HepG2 (cell line): ENCODE data around the gene ARMH2.

Source experiments
- NPAS2 ChIP-seq: sonication (generic); formaldehyde crosslinking; IDR thresholded peaks from 2 replicates; pipeline ENCODE4 v1.8.0; 2022; ENCODE audit warnings: mild to moderate bottlenecking, missing genetic modification reagents, borderline replicate concordance
- POLR2AphosphoS5 ChIP-seq: IDR thresholded peaks from 2 replicates; pipeline ENCODE4 v1.6.1; 2012; ENCODE audit warnings: low read depth, low read length
- UBTF ChIP-seq: sonication (generic); formaldehyde crosslinking; IDR thresholded peaks from 2 replicates; pipeline ENCODE4 v1.4.0; 2020; ENCODE audit warnings: mild to moderate bottlenecking, missing genetic modification reagents
- ZNF235 ChIP-seq: sonication (generic); formaldehyde crosslinking; IDR thresholded peaks from 2 replicates; pipeline ENCODE4 v1.8.1; 2023; ENCODE audit warnings: mild to moderate bottlenecking, missing genetic modification reagents, borderline replicate concordance
- ZNF788 ChIP-seq: sonication (generic); formaldehyde crosslinking; IDR thresholded peaks from 2 replicates; pipeline ENCODE4 v1.5.0; 2020; ENCODE audit warnings: mild to moderate bottlenecking, missing genetic modification reagents, borderline replicate concordance

GRCh38 chr6:24847402-24847801 is 48.7 kb upstream of the ARMH2 start:
- TF ChIP-seq POLR2AphosphoS5, result no peak
- TF ChIP-seq ZNF235 (CRISPR knock-in tag), result no peak
- no peak for TF ChIP-seq ZNF788
- TF ChIP-seq NPAS2 (CRISPR knock-in tag), result no peak
- TF ChIP-seq UBTF, result no peak
